Endothelial cell of umbilical vein (primary cell): Measurements from ENCODE around the gene KCNQ2. TPM values are rescaled to one million over a fixed set of nuclear protein-coding genes. Genes with fewer than 3 reads are reported as not detected.

Source experiments
- BruUV-seq: library from RNA; stranded (reverse); fragments of 400-500 nt; replicated peaks from 2 replicates; lab custom pipeline; 2021; lab: Mats Ljungman, UMichigan
- CTCF ChIA-PET: fragments of 300-600, 350-600 bp; sonication (Branson Sonifier 250); formaldehyde crosslinking; loops from one replicate; lab custom pipeline; 2021; ENCODE audit warnings: antibody characterized with exemption, inconsistent platforms; lab: Charles Lee
- POLR2A ChIA-PET: fragments of 300-600, 350-600 bp; sonication (Branson Sonifier 250); formaldehyde crosslinking; loops from one replicate; lab custom pipeline; 2021; ENCODE audit warnings: antibody characterized with exemption, inconsistent platforms; lab: Charles Lee
- DNase-seq: peaks from one replicate; pipeline ENCODE4 v3.0.0-alpha.2; 2011; ENCODE audit warnings: low read depth, low spot score
- FAIRE-seq: peaks from 2 replicates; lab custom pipeline; 2011; peaks lifted over from hg19 to GRCh38; lab: Jason Lieb, UNC
- H2AFZ ChIP-seq: 2 replicates; pipeline ENCODE4 v1.6.0; 2012; ENCODE audit warnings: low read depth, low read length, control low read depth, inconsistent platforms
- H3K27ac ChIP-seq: 2 replicates; pipeline ENCODE4 v1.5.1; 2011; ENCODE audit warnings: low read depth, mild to moderate bottlenecking, control low read depth, low read length, moderate library complexity; ENCODE audit not compliant: insufficient read depth
- H3K27me3 ChIP-seq, 2 experiments: 2 replicates each; pipeline versions ENCODE4 v1.6.0 to v1.6.1; 2011; ENCODE audit warnings: low read length in 2 of 2, mixed read lengths in 1 of 2; ENCODE audit not compliant: control insufficient read depth in 2 of 2, insufficient read depth in 2 of 2
- H3K36me3 ChIP-seq, 2 experiments: 2 replicates in 1 of 2; 3 replicates in 1 of 2; pipeline ENCODE4 v1.5.1; 2011; ENCODE audit warnings: low read length in 2 of 2, mild to moderate bottlenecking in 1 of 2, moderate library complexity in 1 of 2; ENCODE audit not compliant: control insufficient read depth in 2 of 2, insufficient read depth in 2 of 2; ENCODE audit errors: extremely low read depth in 1 of 2
- H3K4me1 ChIP-seq: 3 replicates; pipeline ENCODE4 v1.5.1; 2011; ENCODE audit warnings: mild to moderate bottlenecking, low read length; ENCODE audit not compliant: control insufficient read depth, insufficient read depth; ENCODE audit errors: extremely low read depth
- H3K4me2 ChIP-seq: 2 replicates; pipeline ENCODE4 v1.6.1; 2011; ENCODE audit warnings: low read length, control low read depth, mixed read lengths; ENCODE audit not compliant: insufficient read depth
- H3K4me3 ChIP-seq, 3 experiments: fragments of 200-600 bp in 1 of 3; sonication (generic), shearing (Covaris generic) in 1 of 3; replicated peaks in 1 of 3; 2 replicates each; pipeline ENCODE4 v1.5.1; 2011 to 2016; ENCODE audit warnings: control low read depth in 3 of 3, low read length in 3 of 3, mild to moderate bottlenecking in 2 of 3, inconsistent platforms in 1 of 3, low read depth in 1 of 3, moderate library complexity in 1 of 3; ENCODE audit not compliant: insufficient read depth in 1 of 3
- H3K79me2 ChIP-seq: 2 replicates; pipeline ENCODE4 v1.6.0; 2012; ENCODE audit warnings: low read length, inconsistent platforms; ENCODE audit not compliant: control insufficient read depth, insufficient read depth
- H3K9ac ChIP-seq: replicated peaks from 2 replicates; pipeline ENCODE3; 2011; ENCODE audit warnings: low read length, control low read depth; ENCODE audit not compliant: insufficient read depth; ENCODE audit errors: extremely low read depth
- H3K9me1 ChIP-seq: replicated peaks from 3 replicates; pipeline ENCODE4 v1.6.0; 2011; ENCODE audit warnings: mild to moderate bottlenecking, low read length; ENCODE audit not compliant: control insufficient read depth, insufficient read depth; ENCODE audit errors: extremely low read depth
- H3K9me3 ChIP-seq: replicated peaks from 2 replicates; pipeline ENCODE4 v1.5.1; 2012; ENCODE audit warnings: low read length, inconsistent platforms; ENCODE audit not compliant: control insufficient read depth, insufficient read depth
- H4K20me1 ChIP-seq: replicated peaks from 2 replicates; pipeline ENCODE3; 2011; ENCODE audit warnings: mild to moderate bottlenecking, low read length; ENCODE audit not compliant: control insufficient read depth, insufficient read depth; ENCODE audit errors: extremely low read depth
- EZH2 ChIP-seq: IDR thresholded peaks from 2 replicates; pipeline ENCODE4 v1.6.1; 2012; ENCODE audit warnings: borderline replicate concordance, low read depth, mild to moderate bottlenecking, moderate library complexity, low read length, inconsistent platforms; ENCODE audit not compliant: severe bottlenecking
- FOS ChIP-seq: IDR thresholded peaks from 2 replicates; pipeline ENCODE4 v1.6.1; 2011; ENCODE audit warnings: mild to moderate bottlenecking, low read length, moderate library complexity, borderline replicate concordance; ENCODE audit not compliant: insufficient read depth
- dilution Hi-C: fragments of 300-500 bp; cut with MboI; formaldehyde crosslinking; loops from one replicate; pipeline ENCODE4 v1.15.0; 2019; ENCODE audit warnings: low sequenced_read_pairs; ENCODE audit not compliant: extremely low pct_ligation_motif_present
- intact Hi-C: fragments of 100-400 bp; cut with micrococcal nuclease; formaldehyde crosslinking; loops from one replicate; pipeline ENCODE4 v1.10.0; 2022
- polyA plus RNA-seq, 4 experiments: library from polyadenylated mRNA; depleted of rRNA in 3 of 4; stranded (reverse) in 3 of 4; unstranded in 1 of 4; fragments of >200 nt; gene quantifications; 2 replicates each; pipeline versions ENCODE4 v1.2.1 to v1.2.3, GENCODE V29; 2011 to 2012; ENCODE audit warnings: missing spikeins in 1 of 4
- total RNA-seq: library from RNA; stranded (reverse); gene quantifications from 2 replicates; pipeline ENCODE4 v1.2.3, GENCODE V29; 2021

Gene KCNQ2
- total and polyA plus RNA-seq, 2 donors (not counting 3 experiments of a cell fraction or from before 2014, with no cell fraction given), result not detected

GRCh38 chr20:63376283-63377250 lies 95.9 kb downstream of the KCNQ2 start:
- ChIA-PET POLR2A (no interaction called here), CTCF (interaction anchor here (0.5 to 2.9 kb wide), 5 partner anchors 15 to 351 kb away, joined by 3 to 28 read pairs (median 4); partner anchors contain the start of gene CHRNA4)
- no peak overlapping the region for H2AFZ ChIP-seq
- H3K9me3 ChIP-seq, result no peaks in the 10 kb centered on the region
- FAIRE-seq (no peak), DNase-seq (no peak)
- no peaks in the 10 kb centered on the region for H3K4me1 ChIP-seq
- dilution Hi-C loops (no loop called here), intact Hi-C loops (no loop called here)
- no peaks in the 10 kb centered on the region for H4K20me1 ChIP-seq
- H3K36me3 ChIP-seq, result no peaks in the 10 kb centered on the region
- H3K9ac ChIP-seq, result no peak overlapping the region
- BruUV-seq, result no TSS peak
- no peaks in the 10 kb centered on the region for H3K79me2 ChIP-seq
- no peaks in the 10 kb centered on the region for H3K9me1 ChIP-seq
- no peak overlapping the region for H3K27ac ChIP-seq
- peaks cover 0 to 3% of the 10 kb centered on the region in 2 experiments for H3K27me3 ChIP-seq
- H3K4me3 ChIP-seq, result no peak overlapping the region
- no peak for TF ChIP-seq EZH2
- TF ChIP-seq FOS, result no peak
- H3K4me2 ChIP-seq, result no peak overlapping the region

- Histone ChIP-seq H3K79me2 (no peaks in the 10 kb centered on the region), H3K4me3 (no peak overlapping the region), H3K27ac (no peak overlapping the region), H3K36me3 (no peaks in the 10 kb centered on the region), H3K9ac (no peak overlapping the region), H3K9me1 (no peaks in the 10 kb centered on the region), H3K4me1 (no peaks in the 10 kb centered on the region), H2AFZ (no peak overlapping the region), H3K27me3 (peaks cover 0 to 3% of the 10 kb centered on the region in 2 experiments), H3K4me2 (no peak overlapping the region), H4K20me1 (no peaks in the 10 kb centered on the region), H3K9me3 (no peaks in the 10 kb centered on the region)
- DNase-seq (no peak), FAIRE-seq (no peak)
- no peak for TF ChIP-seq EZH2
- BruUV-seq, result no TSS peak
- POLR2A ChIA-PET, result no interaction called here
- intact Hi-C loops (no loop called here), dilution Hi-C loops (no loop called here)
- CTCF ChIA-PET, result no interaction called here
Observed at GRCh38 chr20:63375438-63375837, 97.0 kb downstream of the KCNQ2 start.
